GM18909 (cell line): Measurements from ENCODE around the gene ZMYND12.

Experiments
- ATAC-seq: cut with Tn5 transposase; IDR thresholded peaks from one replicate; pipeline ENCODE4 v1.9.1; 2021; ENCODE audit warnings: mild to moderate bottlenecking; ENCODE audit not compliant: unreplicated experiment, poor library complexity

ZMYND12 gene

GRCh38 chr1:42399315-42400100, 56.3 kb downstream of the ZMYND12 start:
- no peak for ATAC-seq

- ATAC-seq: no peak
Measured at GRCh38 chr1:42392967-42393848, 62.6 kb downstream of the ZMYND12 start.

DNA sequence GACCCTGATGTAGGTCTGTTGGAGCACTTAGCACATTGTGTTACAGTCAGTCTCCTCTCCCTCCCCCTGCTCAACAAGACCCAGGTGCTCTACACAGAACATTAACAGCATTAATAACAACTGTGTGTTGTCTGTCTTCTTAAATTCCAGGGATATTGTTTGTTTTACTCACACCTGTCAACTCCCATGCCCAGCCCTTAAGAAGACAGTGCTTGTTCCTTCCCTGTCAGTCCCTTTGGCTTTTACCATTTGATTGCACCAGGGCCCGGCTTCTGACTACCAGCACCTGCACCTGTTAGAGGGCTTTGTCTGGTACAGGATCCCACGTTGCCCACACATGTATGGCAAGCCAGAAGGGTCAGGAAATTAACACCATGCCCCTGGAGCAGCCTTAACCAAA, 63.6 kb downstream of the ZMYND12 start:
- ATAC-seq: no peak

GRCh38 chr1:42386051-42386450, 69.8 kb downstream of the ZMYND12 start:
- no peak for ATAC-seq

- no peak for ATAC-seq
Measured at GRCh38 chr1:42385283-42385682, 70.5 kb downstream of the ZMYND12 start.

DNA sequence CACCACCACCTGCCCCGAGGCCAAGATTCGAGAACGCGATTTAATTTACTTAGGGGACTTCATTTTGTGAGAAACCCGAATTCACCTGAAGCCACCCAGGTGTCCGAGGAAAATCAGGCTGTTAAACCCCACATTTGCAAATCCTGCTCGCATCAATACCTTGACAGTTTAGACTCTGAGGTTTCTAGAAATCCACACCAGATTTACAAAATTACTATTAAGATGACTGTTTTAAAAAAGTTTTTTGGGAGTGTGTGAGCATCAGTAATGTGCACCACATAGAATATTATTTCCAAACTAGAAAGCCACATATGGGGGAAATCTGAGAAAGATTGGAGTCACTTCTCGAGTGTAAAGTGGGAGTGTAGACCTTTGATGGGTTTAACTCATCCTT, 74.5 kb downstream of the ZMYND12 start:
- ATAC-seq: no peak

DNA sequence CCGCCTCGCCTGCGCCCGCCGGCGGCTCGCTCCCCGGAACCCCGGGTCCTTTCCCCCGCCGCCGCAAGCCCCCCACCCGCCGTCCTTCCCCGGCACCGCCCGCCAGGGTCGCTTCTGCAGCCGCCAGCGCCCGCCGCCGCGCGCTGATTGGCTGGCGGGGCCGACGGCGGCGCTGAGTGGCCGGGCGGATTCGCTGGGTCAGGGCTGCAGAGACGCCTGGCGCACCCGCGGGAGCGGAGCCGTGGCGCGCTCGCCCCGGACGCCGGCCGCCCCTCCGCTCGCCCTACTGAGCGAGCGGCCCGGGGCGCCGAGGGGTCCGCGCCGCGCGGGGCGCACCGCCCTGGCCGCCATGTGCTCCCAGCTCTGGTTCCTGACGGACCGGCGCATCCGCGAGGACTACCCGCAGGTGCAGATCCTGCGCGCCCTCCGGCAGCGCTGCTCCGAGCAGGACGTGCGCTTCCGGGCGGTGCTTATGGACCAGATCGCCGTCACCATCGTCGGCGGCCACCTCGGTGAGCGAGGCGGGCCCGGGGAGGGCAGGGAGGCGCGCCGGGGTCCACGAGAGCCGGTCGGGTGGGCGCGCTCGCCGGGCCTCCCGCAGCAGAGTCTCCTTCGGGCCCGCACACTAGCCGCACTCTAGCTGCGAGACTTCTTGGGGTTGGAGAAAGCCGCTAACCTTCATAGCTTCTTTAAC, 75.1 kb downstream of the ZMYND12 start, which contains the start of gene RIMKLA:
Gene RIMKLA (plus strand): TSS at position 207 of the 694 bp plus-strand sequence. CDS start 143 bp downstream, at position 350.
- peak; percentile 81 for ATAC-seq
